ENCODE data around the gene ARIH2.
"Not testable (repeated sequence)": the region's sequence is repeated elsewhere in the genome, so short reads cannot be mapped to it uniquely, and the experiment has no call there.

The ARIH2 gene

GRCh38 chr3:48918388-48919214 lies at the start of gene ARIH2:
Gene ARIH2 (plus strand): TSS chr3:48918842. CDS start chr3:48927559, 8,717 bp downstream.
- DNase-seq: peak; percentile 61

- DNase-seq: no peak
Measured at GRCh38 chr3:48877671-48878070, 41.0 kb upstream of the ARIH2 start.

- no peak for DNase-seq
Measured at GRCh38 chr3:48879307-48879993, 39.2 kb upstream of the ARIH2 start.

- DNase-seq: no peak
Measured at GRCh38 chr3:48879994-48880377, 38.7 kb upstream of the ARIH2 start.

GRCh38 chr3:48881006-48881405 lies 37.6 kb upstream of the ARIH2 start:
- no peak for DNase-seq

- DNase-seq: no peak
Measured at GRCh38 chr3:48881652-48882114, 37.0 kb upstream of the ARIH2 start.

GRCh38 chr3:48885753-48886152 lies 32.9 kb upstream of the ARIH2 start:
- DNase-seq: no peak

GRCh38 chr3:48891606-48892005 lies 27.0 kb upstream of the ARIH2 start:
- no peak for DNase-seq

GRCh38 chr3:48894516-48894915 lies 24.1 kb upstream of the ARIH2 start:
- DNase-seq: no peak

GRCh38 chr3:48896936-48897335 lies 21.7 kb upstream of the ARIH2 start:
- no peak for DNase-seq

GRCh38 chr3:48897460-48898376 lies 20.9 kb upstream of the ARIH2 start:
- DNase-seq: no peak

- DNase-seq: peak; percentile 10
Measured at GRCh38 chr3:48898383-48899234, 20.0 kb upstream of the ARIH2 start, which contains the start of gene SLC25A20. Gene SLC25A20 (minus strand): TSS chr3:48898882. CDS start chr3:48898794, 88 bp downstream.

- no peak for DNase-seq
Measured at GRCh38 chr3:48899273-48899672, 19.4 kb upstream of the ARIH2 start.

- DNase-seq: not testable (repeated sequence)
Measured at GRCh38 chr3:48907026-48907425, 11.6 kb upstream of the ARIH2 start.

- no peak for DNase-seq
Measured at GRCh38 chr3:48915296-48915695, 3.3 kb upstream of the ARIH2 start.

- DNase-seq: no peak
Measured at GRCh38 chr3:48919215-48920138, 835 bp downstream of the ARIH2 start.

GRCh38 chr3:48926425-48927392 lies 8.1 kb downstream of the ARIH2 start:
- DNase-seq: no peak

GRCh38 chr3:48927928-48928327 lies 9.3 kb downstream of the ARIH2 start:
- DNase-seq: no peak

GRCh38 chr3:48928679-48929078 lies 10.0 kb downstream of the ARIH2 start:
- DNase-seq: no peak
